ENCODE results near the gene MAPKAP1. TPM values are rescaled to one million over a fixed set of nuclear protein-coding genes. Genes with fewer than 3 reads are reported as not detected.

MAPKAP1 gene
- total RNA-seq, 2 experiments from 2014 or later = 53.2 to 59.4 TPM

- ATAC-seq (no peak), DNase-seq (no peak)
- H3K4me3 Mint-ChIP-seq = no peak overlapping the region
- H3K27ac Mint-ChIP-seq = no peak overlapping the region
- H3K36me3 Mint-ChIP-seq = no peaks in the 10 kb centered on the region
- CTCF ChIA-PET = interaction anchor here (0.5 kb wide), 1 partner anchor 95 kb away, joined by 3 read pairs; no protein-coding TSS in a partner anchor
- H3K27me3 Mint-ChIP-seq = no peaks in the 10 kb centered on the region
- H3K9me3 Mint-ChIP-seq (ENCODE audit: low read depth) = no peaks in the 10 kb centered on the region
- H3K4me1 Mint-ChIP-seq = peaks cover 5% of the 10 kb centered on the region
Observed at GRCh38 chr9:125466411-125466810, 240.6 kb downstream of the MAPKAP1 start.

GRCh38 chr9:125464591-125465385, 242.2 kb downstream of the MAPKAP1 start:
- Mint-ChIP-seq H3K9me3 (ENCODE audit: low read depth) (no peaks in the 10 kb centered on the region), H3K4me1 (peaks cover 5% of the 10 kb centered on the region), H3K27ac (no peak overlapping the region), H3K4me3 (no peak overlapping the region), H3K36me3 (peaks cover 6% of the 10 kb centered on the region), H3K27me3 (no peaks in the 10 kb centered on the region)
- CTCF ChIA-PET = no interaction called here
- no peak for ATAC-seq
- no peak for DNase-seq

- CTCF ChIA-PET = interaction anchor here (2.0 kb wide), 1 partner anchor 56 kb away, joined by 10 read pairs; no protein-coding TSS in a partner anchor
- DNase-seq (no peak), ATAC-seq (no peak)
- Mint-ChIP-seq H3K36me3 (peaks cover 9% of the 10 kb centered on the region), H3K4me3 (no peak overlapping the region), H3K9me3 (ENCODE audit: low read depth) (no peaks in the 10 kb centered on the region), H3K27me3 (no peaks in the 10 kb centered on the region), H3K4me1 (peaks cover 5% of the 10 kb centered on the region), H3K27ac (no peak overlapping the region)
Observed at GRCh38 chr9:125463926-125464325, 243.1 kb downstream of the MAPKAP1 start.

DNA sequence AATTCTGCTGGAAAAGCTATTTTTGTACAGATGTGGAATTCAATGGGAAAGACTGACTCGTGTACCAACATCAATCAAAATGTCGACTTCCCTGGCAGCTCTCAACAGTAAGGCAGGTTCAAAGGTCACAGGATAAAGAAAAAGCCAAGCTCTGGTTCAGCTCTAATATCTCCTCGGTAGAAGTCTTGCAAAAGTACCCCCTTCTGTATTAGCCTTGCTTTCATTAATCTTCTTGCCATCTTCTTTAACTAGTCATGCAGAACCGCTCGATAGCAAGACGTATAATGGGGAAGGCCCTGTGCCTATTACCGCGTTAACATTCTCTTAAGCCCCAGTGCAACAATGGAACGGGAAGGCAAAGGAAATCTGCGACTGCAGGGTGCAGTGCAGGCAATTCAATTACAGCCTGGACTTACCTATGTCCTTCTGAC, 244.1 kb downstream of the MAPKAP1 start:
- Mint-ChIP-seq H3K36me3 (peaks cover 13% of the 10 kb centered on the region), H3K4me1 (peaks cover 5% of the 10 kb centered on the region), H3K27me3 (no peaks in the 10 kb centered on the region), H3K4me3 (no peak overlapping the region), H3K27ac (no peak overlapping the region), H3K9me3 (ENCODE audit: low read depth) (peaks cover under 1% of the 10 kb centered on the region)
- ATAC-seq (no peak), DNase-seq (no peak)
- CTCF ChIA-PET = interaction anchor here (0.9 to 2.0 kb wide), 3 partner anchors 15 to 73 kb away, joined by 3 to 10 read pairs (median 3); no protein-coding TSS in a partner anchor

- H3K27ac Mint-ChIP-seq = no peak overlapping the region
- peaks cover 23% of the 10 kb centered on the region for H3K36me3 Mint-ChIP-seq
- no peak for DNase-seq
- H3K27me3 Mint-ChIP-seq = no peaks in the 10 kb centered on the region
- no peak for ATAC-seq
- H3K9me3 Mint-ChIP-seq (ENCODE audit: low read depth) = peaks cover 7% of the 10 kb centered on the region
- H3K4me1 Mint-ChIP-seq = peaks cover 5% of the 10 kb centered on the region
- no peak overlapping the region for H3K4me3 Mint-ChIP-seq
- CTCF ChIA-PET = interaction anchor here (0.8 to 2.0 kb wide), 3 partner anchors 12 to 54 kb away, joined by 3 to 10 read pairs (median 3); no protein-coding TSS in a partner anchor
Observed at GRCh38 chr9:125461636-125462190, 245.3 kb downstream of the MAPKAP1 start.

DNA sequence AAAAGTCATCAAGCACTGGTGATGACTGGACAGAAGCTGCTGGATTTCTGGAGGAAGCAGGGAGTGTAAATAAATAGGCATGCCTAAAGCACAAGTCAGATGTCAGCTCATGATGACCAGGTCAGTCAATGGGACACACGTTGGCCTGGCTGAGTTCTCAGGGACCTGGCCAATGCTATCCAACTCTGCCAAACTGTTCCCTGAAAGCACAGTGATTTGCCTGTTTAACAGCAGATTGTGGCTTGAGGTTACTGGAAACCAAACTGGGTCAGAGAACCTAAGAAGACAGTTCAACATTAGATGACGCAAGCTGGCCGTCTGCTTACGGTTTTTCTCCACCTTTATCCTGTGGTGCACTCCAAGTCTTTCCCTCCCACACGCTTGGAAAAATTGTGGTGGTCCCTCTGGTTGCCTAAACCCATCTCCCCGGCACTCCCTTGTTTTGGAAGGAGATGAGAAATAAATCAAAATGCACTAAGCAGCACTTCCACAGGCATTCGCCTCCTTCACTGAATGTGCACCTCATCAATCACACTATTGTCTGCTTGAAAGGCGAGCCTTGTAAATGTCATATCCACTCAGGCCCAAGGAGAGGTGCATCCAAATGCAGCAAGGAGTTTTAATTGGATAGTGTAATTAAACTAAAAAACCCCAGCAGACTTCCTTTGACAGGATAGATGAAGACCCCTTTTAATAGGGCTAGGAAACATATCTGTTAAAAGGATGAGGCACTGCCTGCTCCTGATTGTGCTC, 245.9 kb downstream of the MAPKAP1 start:
- Mint-ChIP-seq H3K4me3 (no peak overlapping the region), H3K4me1 (peaks cover 5% of the 10 kb centered on the region), H3K27ac (no peak overlapping the region), H3K36me3 (peaks cover 30% of the 10 kb centered on the region), H3K9me3 (ENCODE audit: low read depth) (peaks cover 9% of the 10 kb centered on the region), H3K27me3 (no peaks in the 10 kb centered on the region)
- CTCF ChIA-PET = interaction anchor here (0.6 kb wide), 1 partner anchor 815 kb away, joined by 3 read pairs; no protein-coding TSS in a partner anchor
- DNase-seq (no peak), ATAC-seq (no peak)

- DNase-seq (no peak), ATAC-seq (no peak)
- no peak overlapping the region for H3K27ac Mint-ChIP-seq
- peaks cover 9% of the 10 kb centered on the region for H3K9me3 Mint-ChIP-seq (ENCODE audit: low read depth)
- H3K4me1 Mint-ChIP-seq = peaks cover 5% of the 10 kb centered on the region
- CTCF ChIA-PET = interaction anchor here (0.6 kb wide), 1 partner anchor 816 kb away, joined by 3 read pairs; no protein-coding TSS in a partner anchor
- H3K27me3 Mint-ChIP-seq = no peaks in the 10 kb centered on the region
- peaks cover 33% of the 10 kb centered on the region for H3K36me3 Mint-ChIP-seq
- H3K4me3 Mint-ChIP-seq = no peak overlapping the region
Observed at GRCh38 chr9:125460346-125460745, 246.7 kb downstream of the MAPKAP1 start.

DNA sequence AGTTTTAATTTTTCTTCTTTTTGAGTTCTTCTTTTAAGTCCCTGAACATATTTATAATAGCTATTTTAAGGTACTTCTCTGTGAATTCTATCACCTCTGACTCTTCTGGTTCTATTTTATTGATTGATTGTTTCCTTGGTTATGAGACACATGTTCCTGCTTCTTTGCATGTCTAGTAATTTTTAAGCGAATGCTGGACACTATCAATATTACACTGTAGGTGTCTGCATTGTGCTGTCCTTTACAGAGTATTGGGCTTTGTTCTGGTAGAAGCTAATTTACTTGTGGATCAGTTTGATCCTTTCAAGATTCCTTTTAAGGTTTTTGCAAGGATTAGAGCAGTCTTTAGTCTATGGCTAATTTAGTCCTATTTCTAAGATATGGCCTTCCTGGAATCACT, 249.7 kb downstream of the MAPKAP1 start:
- no peak overlapping the region for H3K27ac Mint-ChIP-seq
- H3K4me3 Mint-ChIP-seq = no peak overlapping the region
- H3K9me3 Mint-ChIP-seq (ENCODE audit: low read depth) = peaks cover 9% of the 10 kb centered on the region
- DNase-seq (no peak), ATAC-seq (no peak)
- CTCF ChIA-PET = interaction anchor here (0.7 kb wide), 1 partner anchor 50 kb away, joined by 3 read pairs; no protein-coding TSS in a partner anchor
- H3K4me1 Mint-ChIP-seq = no peaks in the 10 kb centered on the region
- no peaks in the 10 kb centered on the region for H3K27me3 Mint-ChIP-seq
- peaks cover 35% of the 10 kb centered on the region for H3K36me3 Mint-ChIP-seq

DNA sequence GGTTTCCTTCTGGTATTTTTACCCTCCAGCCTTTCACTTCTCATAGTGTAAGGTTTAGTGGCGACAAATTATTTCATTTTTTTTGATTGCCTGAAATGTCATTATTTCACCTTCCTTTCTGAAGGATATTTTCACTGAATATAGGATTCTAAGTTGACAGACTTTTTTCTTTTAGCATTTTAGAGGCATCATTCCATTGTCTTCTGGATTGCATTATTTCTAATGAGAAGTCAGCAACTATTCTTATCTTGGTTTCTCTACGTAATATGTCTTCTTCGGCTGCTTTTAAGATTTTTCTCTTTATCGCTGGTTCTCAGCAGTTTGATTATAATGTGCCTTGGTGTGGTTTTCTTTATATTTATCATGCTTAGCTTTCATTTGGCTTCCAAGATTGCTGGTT, 251.1 kb downstream of the MAPKAP1 start:
- no peak overlapping the region for H3K4me3 Mint-ChIP-seq
- no peaks in the 10 kb centered on the region for H3K27me3 Mint-ChIP-seq
- H3K4me1 Mint-ChIP-seq = no peaks in the 10 kb centered on the region
- no peak for DNase-seq
- peaks cover 9% of the 10 kb centered on the region for H3K9me3 Mint-ChIP-seq (ENCODE audit: low read depth)
- H3K27ac Mint-ChIP-seq = no peak overlapping the region
- ATAC-seq = no peak
- H3K36me3 Mint-ChIP-seq = peaks cover 38% of the 10 kb centered on the region
- CTCF ChIA-PET = no interaction called here

- Mint-ChIP-seq H3K4me1 (no peaks in the 10 kb centered on the region), H3K4me3 (no peak overlapping the region), H3K27ac (no peak overlapping the region), H3K27me3 (no peaks in the 10 kb centered on the region), H3K36me3 (peaks cover 34% of the 10 kb centered on the region), H3K9me3 (ENCODE audit: low read depth) (peaks cover 9% of the 10 kb centered on the region)
- CTCF ChIA-PET = no interaction called here
- DNase-seq (no peak), ATAC-seq (no peak)
Observed at GRCh38 chr9:125455132-125455531, 251.9 kb downstream of the MAPKAP1 start.

DNA sequence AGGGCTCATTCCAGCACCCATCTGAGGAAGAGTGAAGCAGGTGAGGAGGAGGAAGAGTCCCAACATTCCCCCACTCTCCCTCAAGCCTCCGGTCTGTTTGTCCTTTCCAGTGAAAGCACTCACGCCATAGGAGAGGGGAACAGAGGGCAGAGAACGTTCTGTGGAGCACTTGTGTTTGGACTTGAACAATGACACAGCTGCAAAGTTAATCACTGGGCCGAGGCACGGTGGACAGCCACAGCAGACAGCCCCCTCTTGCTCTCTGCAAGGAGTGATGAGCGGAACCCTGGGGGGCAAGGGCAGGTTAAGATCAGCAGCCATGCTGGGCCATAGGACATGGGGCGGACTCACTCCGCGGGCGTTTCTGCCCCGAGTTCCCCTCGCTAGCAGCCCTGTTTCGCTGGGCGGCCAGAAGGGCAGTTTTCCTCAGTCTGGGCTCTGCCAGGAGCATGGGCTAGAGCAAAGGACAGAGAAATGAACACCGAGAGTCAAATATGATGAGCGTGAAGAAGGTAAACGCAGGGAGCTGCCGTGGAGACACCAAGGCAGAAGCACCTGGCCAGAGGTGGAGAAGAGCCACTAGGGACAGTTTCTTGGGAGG, 259.7 kb downstream of the MAPKAP1 start:
- CTCF ChIA-PET = interaction anchor here (1.4 kb wide), 1 partner anchor 15 kb away, joined by 3 read pairs; no protein-coding TSS in a partner anchor
- Mint-ChIP-seq H3K9me3 (ENCODE audit: low read depth) (no peaks in the 10 kb centered on the region), H3K36me3 (peaks cover 3% of the 10 kb centered on the region), H3K4me1 (no peaks in the 10 kb centered on the region), H3K27me3 (no peaks in the 10 kb centered on the region), H3K27ac (no peak overlapping the region), H3K4me3 (no peak overlapping the region)
- no peak for DNase-seq
- ATAC-seq = no peak

DNA sequence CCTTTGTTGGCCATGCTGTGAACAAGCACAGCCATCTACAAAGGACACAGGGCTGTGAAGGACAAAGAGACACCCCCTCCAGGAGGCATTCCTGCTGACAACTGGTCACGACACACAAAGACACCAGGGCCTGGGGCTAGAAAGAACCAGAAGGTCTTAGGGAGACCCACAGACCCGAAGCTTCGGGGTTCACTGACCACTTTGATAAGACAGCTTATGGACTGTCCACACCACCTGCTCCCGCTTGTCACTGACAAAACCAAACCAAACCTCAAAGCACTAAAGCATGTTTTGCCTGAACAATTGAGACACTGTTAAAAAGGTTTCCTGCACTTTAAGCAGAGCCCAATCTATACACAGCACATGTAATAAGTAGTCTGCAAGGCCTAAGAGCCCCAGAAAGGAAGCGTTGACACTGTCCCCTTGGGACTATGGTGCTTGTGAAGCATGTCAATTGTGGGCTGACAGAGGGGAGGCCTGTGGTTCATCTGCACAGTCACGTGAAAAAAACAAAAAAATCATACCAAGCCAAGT, 260.4 kb downstream of the MAPKAP1 start:
- ATAC-seq = no peak
- DNase-seq = no peak
- Mint-ChIP-seq H3K9me3 (ENCODE audit: low read depth) (no peaks in the 10 kb centered on the region), H3K27me3 (no peaks in the 10 kb centered on the region), H3K27ac (no peak overlapping the region), H3K4me3 (no peak overlapping the region), H3K36me3 (peaks cover 3% of the 10 kb centered on the region), H3K4me1 (no peaks in the 10 kb centered on the region)
- CTCF ChIA-PET = no interaction called here

All from activated CD8-positive, alpha-beta memory T cell treated with anti-CD3 and anti-CD28 coated beads, Interleukin-2, amount 10 ng/mL, durations not matched to agents 7 days and 5 days (primary cell).